Suppressor macrophage treated with lipopolysaccharide for 1 hour (primary cell): ENCODE measurements around the gene GPR22.

Experiments
- DNase-seq, 3 donors: peaks; one replicate each; pipeline ENCODE4 v3.0.0-alpha.2; 2020 to 2022

The GPR22 gene

DNA sequence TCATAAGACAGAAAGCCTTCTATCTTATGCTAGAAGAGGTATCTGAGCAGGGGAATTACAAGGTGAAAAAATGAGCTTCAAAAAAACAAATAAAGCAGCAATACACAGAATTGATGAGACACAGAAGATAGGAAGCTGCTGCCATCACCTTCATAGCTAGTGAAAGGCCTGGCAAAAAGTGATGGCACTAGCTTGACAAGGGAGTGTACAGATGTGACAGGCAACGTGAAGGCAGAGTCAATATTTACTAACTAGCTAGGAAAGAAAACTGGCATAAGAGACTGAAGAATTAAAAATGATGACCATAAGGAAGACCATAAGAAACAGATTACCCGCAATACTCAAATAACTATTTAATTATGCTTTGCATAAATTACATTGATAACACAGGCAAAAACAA, 9.4 kb downstream of the GPR22 start:
- no peak for DNase-seq

DNA sequence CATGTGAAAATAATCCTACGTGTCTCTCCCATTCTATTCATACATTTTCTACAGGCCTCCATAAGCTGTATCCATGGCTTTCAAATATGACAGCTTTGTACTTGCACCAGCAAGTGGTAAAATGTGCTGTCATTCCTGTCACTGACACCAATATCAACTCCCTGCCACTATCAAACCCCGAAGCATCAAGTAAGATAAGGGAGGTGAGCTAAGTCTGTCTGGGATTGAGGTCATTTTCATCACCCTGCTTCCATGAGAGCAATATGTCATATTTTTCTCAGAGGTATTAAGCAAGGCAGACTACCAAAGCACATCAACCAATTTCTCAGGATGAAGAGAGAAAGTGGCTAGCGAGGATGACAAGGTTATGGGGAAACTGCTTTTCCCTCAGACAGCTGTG, 11.1 kb downstream of the GPR22 start:
- no peak for DNase-seq

- DNase-seq, result no peak
Observed at GRCh38 chr7:107482571-107482970, 12.7 kb downstream of the GPR22 start.

DNA sequence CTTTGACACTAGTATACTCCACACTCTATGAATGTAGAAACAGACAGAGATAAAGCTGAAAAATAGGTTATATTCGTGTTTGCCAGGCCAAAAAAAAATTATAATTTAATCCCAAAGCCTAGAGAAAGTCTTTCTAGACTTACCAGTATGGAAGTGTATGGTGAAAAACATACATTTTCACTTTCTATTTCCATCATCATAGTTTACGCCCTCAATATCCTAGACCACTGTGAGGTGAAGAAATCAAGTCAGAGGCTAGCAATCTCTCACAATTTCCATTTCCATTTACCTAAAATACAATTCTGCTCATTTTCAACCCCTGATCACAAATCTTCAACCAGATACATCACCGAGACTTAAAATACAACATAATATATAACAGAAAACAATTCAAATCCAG, 16.2 kb downstream of the GPR22 start:
- DNase-seq, result no peak

DNA sequence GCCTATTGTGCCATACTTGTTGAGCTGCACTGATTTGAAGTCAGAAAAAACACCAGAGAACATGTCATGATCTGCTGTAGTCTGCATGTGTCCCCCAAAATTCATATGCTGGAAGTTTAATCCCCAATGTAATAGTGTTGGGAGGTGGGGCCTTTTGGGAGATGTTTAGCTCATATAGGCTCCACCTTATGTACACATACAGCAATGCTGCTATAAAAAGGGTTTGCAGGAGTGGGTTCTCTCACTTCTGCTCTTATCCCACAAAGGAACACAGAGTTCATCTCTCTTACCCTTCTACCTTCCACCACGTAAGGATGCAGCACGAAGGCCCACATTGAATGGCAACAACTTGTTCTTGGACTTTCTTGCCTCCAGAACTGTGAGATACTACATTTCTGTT, 23.0 kb downstream of the GPR22 start:
- DNase-seq, result no peak

- DNase-seq, result no peak
Observed at GRCh38 chr7:107494315-107494751, 24.5 kb downstream of the GPR22 start.

- no peak for DNase-seq
Observed at GRCh38 chr7:107494884-107495283, 25.0 kb downstream of the GPR22 start.

GRCh38 chr7:107495516-107495915, 25.7 kb downstream of the GPR22 start:
- DNase-seq, result no peak

DNA sequence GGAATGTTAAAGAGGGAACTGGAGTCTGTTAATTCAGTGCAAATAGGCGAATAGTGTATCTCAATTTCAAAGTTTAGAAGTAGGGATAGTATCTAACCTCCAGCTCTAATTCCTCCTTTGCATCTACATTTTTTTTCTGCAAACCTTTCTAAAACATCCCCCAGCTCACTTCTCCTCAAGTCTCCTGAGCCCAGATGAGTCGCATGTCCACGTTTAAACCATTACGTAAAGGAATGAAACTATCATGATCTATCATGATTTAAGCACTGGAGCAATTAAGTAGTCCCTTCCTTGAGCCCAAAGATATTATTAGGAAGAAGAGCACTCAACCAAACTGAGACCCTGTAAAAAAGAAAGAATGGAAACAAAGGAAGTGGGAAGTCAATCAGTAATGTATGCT, 29.9 kb downstream of the GPR22 start:
- DNase-seq, result no peak

GRCh38 chr7:107501593-107501992, 31.7 kb downstream of the GPR22 start:
- DNase-seq, result peak; percentile 32 to 41 (median 38)

- DNase-seq, result no peak
Observed at GRCh38 chr7:107502154-107502553, 32.3 kb downstream of the GPR22 start.

DNA sequence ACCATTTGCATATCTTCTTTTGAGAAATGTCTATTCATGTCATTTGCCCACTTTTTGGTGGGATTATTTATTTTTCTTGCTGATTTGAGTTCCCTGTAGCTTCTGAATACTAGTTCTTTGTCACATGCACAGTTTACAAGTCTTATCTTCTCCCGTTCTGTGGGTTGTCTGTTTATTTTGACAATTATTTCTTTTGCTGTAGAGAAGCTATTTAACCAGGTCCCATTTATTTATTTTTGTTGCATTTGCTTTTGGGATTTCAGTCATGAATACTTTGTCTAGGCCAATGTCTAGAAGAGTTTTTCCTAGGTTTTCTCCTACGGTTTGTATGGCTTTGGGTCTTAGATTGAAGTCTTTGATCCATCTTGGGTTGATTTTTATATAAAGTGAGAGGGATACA, 32.9 kb downstream of the GPR22 start:
- no peak for DNase-seq

- no peak for DNase-seq
Observed at GRCh38 chr7:107503687-107504086, 33.8 kb downstream of the GPR22 start.

- DNase-seq, result no peak
Observed at GRCh38 chr7:107505362-107505761, 35.5 kb downstream of the GPR22 start.

DNA sequence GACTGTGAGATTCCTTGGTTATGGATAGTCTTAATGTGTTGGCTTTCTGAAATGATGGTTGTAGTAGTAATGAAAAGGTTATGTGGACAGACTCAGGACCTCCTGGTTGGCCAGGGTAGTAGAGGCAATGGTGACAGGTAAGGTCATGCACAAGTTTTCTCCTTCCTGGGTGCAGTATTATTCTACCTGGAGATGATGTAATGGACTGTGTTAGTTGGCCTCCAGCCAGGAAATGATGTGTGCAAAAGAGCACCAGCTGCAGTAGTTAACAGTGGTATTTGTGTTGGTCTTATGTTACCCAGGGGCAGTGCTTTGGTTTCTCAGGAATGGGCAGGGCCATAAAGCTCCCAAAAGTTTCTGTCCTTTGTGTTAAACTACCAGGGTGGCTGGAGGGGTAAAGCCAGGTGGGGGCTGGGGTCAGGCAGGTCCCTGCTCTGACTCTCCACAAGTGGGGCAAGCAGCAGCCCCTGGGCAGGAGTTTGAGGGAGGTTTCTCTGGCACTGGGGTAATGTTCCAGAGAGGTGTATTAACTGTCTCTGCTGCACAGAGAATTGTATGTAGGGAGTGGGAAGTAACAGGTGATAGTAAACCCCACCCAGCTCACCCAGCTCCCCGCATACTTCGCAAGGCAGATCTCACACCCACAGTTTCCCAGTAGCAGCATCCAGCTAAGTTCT, 36.3 kb downstream of the GPR22 start:
- no peak for DNase-seq

- peak; percentile 65 to 79 (median 69) for DNase-seq
Observed at GRCh38 chr7:107506674-107507339, 37.0 kb downstream of the GPR22 start.
